IPS-18a (cell line): Measurements from ENCODE around the gene SP140L.
"Not testable (repeated sequence)": the region's sequence is repeated elsewhere in the genome, so short reads cannot be mapped to it uniquely, and the experiment has no call there.

Experiments
- H3K27ac ChIP-seq: one replicate; pipeline ENCODE4 v1.5.1; 2013; ENCODE audit warnings: low read length
- H3K27me3 ChIP-seq: one replicate; pipeline ENCODE4 v1.6.1; 2013; ENCODE audit warnings: mild to moderate bottlenecking, low read length; ENCODE audit not compliant: control insufficient read depth, insufficient read depth
- H3K36me3 ChIP-seq: one replicate; pipeline ENCODE4 v1.6.1; 2013; ENCODE audit warnings: low read depth, low read length; ENCODE audit not compliant: control insufficient read depth
- H3K4me1 ChIP-seq: one replicate; pipeline ENCODE4 v1.6.1; 2013; ENCODE audit warnings: low read depth, low read length; ENCODE audit not compliant: control insufficient read depth
- H3K4me3 ChIP-seq: one replicate; pipeline ENCODE4 v1.5.1; 2013; ENCODE audit warnings: low read length
- H3K9ac ChIP-seq: one replicate; pipeline ENCODE4 v1.6.1; 2013; ENCODE audit warnings: mild to moderate bottlenecking, low read length, moderate library complexity
- H3K9me3 ChIP-seq: one replicate; pipeline ENCODE4 v1.6.1; 2013; ENCODE audit warnings: low read depth, low read length; ENCODE audit not compliant: control insufficient read depth

SP140L gene

GRCh38 chr2:230325316-230326243 is 1.4 kb upstream of the SP140L start:
- H3K9me3 ChIP-seq = peaks cover 5% of the 10 kb centered on the region
- H3K4me3 ChIP-seq = no peak overlapping the region
- H3K4me1 ChIP-seq = no peaks in the 10 kb centered on the region
- H3K27me3 ChIP-seq = no peaks in the 10 kb centered on the region
- no peak overlapping the region for H3K9ac ChIP-seq
- H3K36me3 ChIP-seq = no peaks in the 10 kb centered on the region
- H3K27ac ChIP-seq = no peak overlapping the region

- Histone ChIP-seq H3K36me3 (no peaks in the 10 kb centered on the region), H3K9me3 (peaks cover 2% of the 10 kb centered on the region), H3K4me1 (no peaks in the 10 kb centered on the region), H3K27ac (no peak overlapping the region), H3K27me3 (no peaks in the 10 kb centered on the region), H3K9ac (no peak overlapping the region), H3K4me3 (no peak overlapping the region)
Observed at GRCh38 chr2:230327418-230328154, 593 bp downstream of the SP140L start.

DNA sequence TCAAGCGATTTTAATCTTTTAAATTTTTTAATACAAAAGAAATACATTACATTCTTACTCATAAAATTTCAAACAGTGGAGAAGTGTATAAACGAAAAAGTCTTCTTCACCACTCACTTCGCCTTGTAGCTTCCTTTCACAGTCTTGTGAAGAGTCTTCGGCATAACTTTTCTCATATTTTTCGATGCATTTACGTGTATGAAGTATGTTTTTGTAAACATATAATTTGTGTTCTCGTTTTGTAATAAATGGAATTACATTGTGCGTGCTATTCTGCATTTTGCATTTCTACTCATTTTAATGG is 1.1 kb downstream of the SP140L start:
- Histone ChIP-seq H3K36me3 (no peaks in the 10 kb centered on the region), H3K9me3 (no peaks in the 10 kb centered on the region), H3K27me3 (no peaks in the 10 kb centered on the region), H3K27ac (no peak overlapping the region), H3K4me3 (no peak overlapping the region), H3K9ac (no peak overlapping the region), H3K4me1 (no peaks in the 10 kb centered on the region)

DNA sequence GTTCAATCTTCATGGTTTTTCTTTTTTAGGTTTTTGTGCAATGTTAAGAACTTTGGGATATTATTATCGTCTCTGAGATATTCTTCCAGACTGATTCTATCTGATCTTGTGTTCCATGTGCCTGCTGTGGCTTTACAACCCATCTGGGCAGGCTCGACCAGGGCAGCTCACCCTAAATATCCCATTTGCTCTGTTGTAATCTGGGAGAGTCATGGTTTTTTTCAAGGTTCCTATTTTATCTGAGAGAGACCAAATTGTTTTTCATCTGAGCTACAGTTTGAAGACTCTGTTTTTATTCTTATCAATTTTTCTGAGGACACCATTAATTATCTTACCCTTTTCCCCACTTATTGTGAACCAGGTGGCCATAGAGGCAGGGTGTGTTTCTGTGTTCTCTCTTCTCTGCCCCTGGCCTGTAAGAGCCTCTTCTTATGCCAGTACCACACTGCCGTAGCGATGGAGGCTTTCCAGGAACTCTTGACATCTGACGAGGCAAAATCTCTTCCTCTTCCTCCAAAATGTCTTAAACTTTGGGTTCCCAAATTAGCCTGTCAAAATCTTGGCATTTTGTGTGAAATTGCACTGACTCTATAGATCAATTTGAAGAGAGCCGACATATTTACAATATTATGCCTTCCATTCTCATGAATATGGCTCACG is 3.1 kb downstream of the SP140L start:
- H3K27me3 ChIP-seq = no peaks in the 10 kb centered on the region
- H3K27ac ChIP-seq = no peak overlapping the region
- no peaks in the 10 kb centered on the region for H3K4me1 ChIP-seq
- no peak overlapping the region for H3K9ac ChIP-seq
- no peak overlapping the region for H3K4me3 ChIP-seq
- H3K36me3 ChIP-seq = no peaks in the 10 kb centered on the region
- no peaks in the 10 kb centered on the region for H3K9me3 ChIP-seq

DNA sequence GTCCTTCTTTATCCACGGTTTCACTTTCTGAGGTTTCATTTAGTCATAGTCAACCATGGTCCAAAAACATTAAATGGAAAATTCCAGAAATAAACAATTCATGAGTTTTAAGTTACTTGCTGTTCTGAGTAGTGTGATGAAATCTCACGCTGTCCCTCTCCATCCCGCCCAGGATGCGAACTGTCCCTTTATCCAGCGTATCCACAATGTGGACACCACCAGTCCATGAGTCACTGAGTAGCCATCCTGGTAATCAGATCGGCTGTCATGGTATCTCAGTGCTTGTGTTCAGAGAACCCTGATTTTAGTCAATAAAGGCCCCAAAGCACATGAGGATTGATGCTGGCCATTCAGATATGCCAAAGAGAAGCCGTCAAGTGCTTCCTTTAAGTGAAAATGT is 3.7 kb downstream of the SP140L start:
- Histone ChIP-seq H3K27ac (no peak overlapping the region), H3K4me1 (no peaks in the 10 kb centered on the region), H3K27me3 (no peaks in the 10 kb centered on the region), H3K36me3 (no peaks in the 10 kb centered on the region), H3K9ac (no peak overlapping the region), H3K4me3 (no peak overlapping the region), H3K9me3 (no peaks in the 10 kb centered on the region)

GRCh38 chr2:230335461-230335863 is 8.5 kb downstream of the SP140L start:
- no peak overlapping the region for H3K4me3 ChIP-seq
- no peaks in the 10 kb centered on the region for H3K27me3 ChIP-seq
- no peaks in the 10 kb centered on the region for H3K4me1 ChIP-seq
- no peaks in the 10 kb centered on the region for H3K9me3 ChIP-seq
- H3K27ac ChIP-seq = no peak overlapping the region
- H3K9ac ChIP-seq = no peak overlapping the region
- no peaks in the 10 kb centered on the region for H3K36me3 ChIP-seq

DNA sequence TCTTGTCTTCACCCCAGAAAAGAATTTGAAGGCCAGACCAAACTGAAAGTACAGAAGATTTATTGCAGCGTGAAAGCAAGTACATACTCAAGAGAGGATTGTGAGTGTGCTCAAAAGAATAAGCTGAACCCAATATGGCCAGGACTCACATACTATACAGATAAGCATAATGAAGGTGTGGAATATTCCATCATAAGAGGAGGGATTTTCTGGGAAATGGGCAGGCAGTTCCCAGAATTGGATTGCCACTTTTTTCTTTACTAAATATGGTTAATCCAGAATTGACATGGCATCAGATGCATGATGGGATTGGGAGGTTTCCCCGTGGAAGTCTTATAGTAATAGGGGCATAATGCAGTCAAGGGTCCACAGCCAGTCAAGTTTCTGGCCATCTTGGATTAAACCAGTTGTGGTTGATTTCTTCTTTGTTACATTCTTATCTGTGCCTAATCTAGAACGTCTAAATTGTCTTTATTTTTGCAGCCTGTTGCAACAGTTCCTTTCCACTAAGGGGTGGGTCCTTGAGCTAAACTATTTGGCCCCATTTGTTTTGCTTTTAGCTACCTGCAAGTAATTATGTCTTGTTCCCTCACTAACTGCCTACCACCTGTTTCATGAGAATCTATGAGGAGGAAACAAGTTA is 9.0 kb downstream of the SP140L start:
- no peak overlapping the region for H3K27ac ChIP-seq
- H3K4me1 ChIP-seq = no peaks in the 10 kb centered on the region
- no peaks in the 10 kb centered on the region for H3K27me3 ChIP-seq
- no peaks in the 10 kb centered on the region for H3K36me3 ChIP-seq
- H3K9ac ChIP-seq = no peak overlapping the region
- no peaks in the 10 kb centered on the region for H3K9me3 ChIP-seq
- no peak overlapping the region for H3K4me3 ChIP-seq

- not testable (repeated sequence) for H3K27ac ChIP-seq, H3K36me3 ChIP-seq, H3K9ac ChIP-seq, H3K9me3 ChIP-seq, H3K4me1 ChIP-seq, H3K4me3 ChIP-seq, H3K27me3 ChIP-seq
Observed at GRCh38 chr2:230341936-230342528, 15.0 kb downstream of the SP140L start.

DNA sequence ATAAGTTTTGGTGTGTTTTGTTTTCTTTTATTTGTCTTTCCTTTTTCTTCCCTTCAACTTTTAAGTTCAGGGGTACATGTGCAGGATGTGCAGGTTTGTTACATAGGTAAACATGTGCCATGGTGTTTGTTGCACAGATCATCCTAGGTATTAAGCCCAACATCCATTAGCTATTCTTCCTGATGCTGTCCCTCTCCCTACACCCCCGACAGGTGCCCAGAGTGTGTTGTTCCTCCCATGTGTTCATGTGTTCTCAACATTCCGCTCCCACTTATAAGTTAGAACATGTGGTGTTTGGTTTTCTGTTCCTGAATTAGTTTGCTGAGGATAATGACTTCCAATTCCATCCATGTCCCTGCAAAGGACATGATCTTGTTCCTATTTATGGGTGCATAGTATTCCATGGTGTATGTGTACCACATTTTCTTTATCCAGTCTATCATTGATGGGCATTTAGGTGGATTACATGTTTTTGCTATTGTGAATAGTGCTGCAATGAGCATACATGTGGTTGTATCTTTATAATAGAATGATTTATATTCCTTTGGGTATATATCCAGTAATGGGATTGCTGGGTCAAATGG is 16.1 kb downstream of the SP140L start:
- H3K4me3 ChIP-seq, H3K36me3 ChIP-seq, H3K27ac ChIP-seq, H3K4me1 ChIP-seq, H3K9me3 ChIP-seq, H3K27me3 ChIP-seq, H3K9ac ChIP-seq: not testable (repeated sequence)

GRCh38 chr2:230343747-230344146 is 16.8 kb downstream of the SP140L start:
- H3K4me3 ChIP-seq = no peak overlapping the region
- no peaks in the 10 kb centered on the region for H3K9me3 ChIP-seq
- H3K36me3 ChIP-seq = no peaks in the 10 kb centered on the region
- H3K4me1 ChIP-seq = no peaks in the 10 kb centered on the region
- no peak overlapping the region for H3K27ac ChIP-seq
- no peaks in the 10 kb centered on the region for H3K27me3 ChIP-seq
- no peak overlapping the region for H3K9ac ChIP-seq

- Histone ChIP-seq H3K9ac (no peak overlapping the region), H3K4me1 (no peaks in the 10 kb centered on the region), H3K27me3 (no peaks in the 10 kb centered on the region), H3K36me3 (no peaks in the 10 kb centered on the region), H3K4me3 (no peak overlapping the region), H3K27ac (no peak overlapping the region), H3K9me3 (no peaks in the 10 kb centered on the region)
Observed at GRCh38 chr2:230346465-230346864, 19.5 kb downstream of the SP140L start.
